CD4-positive, alpha-beta T cell treated with Interleukin-10 for 1 hour (primary cell): Measurements from ENCODE around the gene EIF3J.
"Not testable (repeated sequence)": the region's sequence is repeated elsewhere in the genome, so short reads cannot be mapped to it uniquely, and the experiment has no call there.

ENCODE experiments used
- DNase-seq: peaks from one replicate; pipeline ENCODE4 v3.0.0-alpha.2; 2020

EIF3J gene

GRCh38 chr15:44544745-44545144, 7.8 kb downstream of the EIF3J start:
- not testable (repeated sequence) for DNase-seq

GRCh38 chr15:44545913-44546802, 9.2 kb downstream of the EIF3J start:
- DNase-seq: peak; percentile 41

DNA sequence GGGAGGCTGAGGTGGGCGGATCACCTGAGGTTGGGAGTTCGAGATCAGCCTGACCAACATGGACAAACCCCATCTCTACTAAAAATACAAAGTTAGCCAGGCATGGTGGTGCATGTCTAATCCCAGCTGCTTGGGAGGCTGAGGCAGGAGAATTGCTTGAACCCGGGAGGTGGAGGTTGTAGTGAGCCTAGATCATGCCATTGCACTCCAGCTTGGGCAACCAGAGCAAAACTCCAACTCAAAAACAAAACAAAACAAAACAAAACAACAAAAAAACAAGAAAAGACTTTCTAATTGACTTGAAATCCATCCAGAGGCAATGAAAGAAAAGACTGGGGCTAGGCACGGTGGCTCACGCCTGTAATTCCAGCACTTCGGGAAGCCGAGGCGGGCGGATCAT, 12.2 kb downstream of the EIF3J start:
- not testable (repeated sequence) for DNase-seq

DNA sequence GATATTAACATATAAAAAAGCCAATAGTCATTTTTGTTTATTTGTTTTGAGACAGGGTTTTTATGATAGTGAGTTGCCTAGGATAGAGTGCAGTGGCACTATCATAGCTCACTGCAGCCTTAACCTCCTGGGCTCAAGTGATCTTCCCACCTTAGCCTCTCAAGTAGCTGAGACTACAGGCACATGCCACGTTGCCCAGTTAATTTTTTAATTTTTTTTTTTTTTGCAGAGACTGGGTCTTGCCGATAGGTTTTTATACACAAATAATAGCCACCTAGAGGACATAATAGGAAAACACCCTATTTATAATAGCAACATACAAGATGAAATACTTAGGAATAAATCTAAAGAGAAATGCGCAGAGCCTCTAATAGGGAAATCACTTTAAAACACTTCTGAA, 13.3 kb downstream of the EIF3J start:
- DNase-seq: peak; percentile 19

- no peak for DNase-seq
Measured at GRCh38 chr15:44550734-44551133, 13.8 kb downstream of the EIF3J start.

DNA sequence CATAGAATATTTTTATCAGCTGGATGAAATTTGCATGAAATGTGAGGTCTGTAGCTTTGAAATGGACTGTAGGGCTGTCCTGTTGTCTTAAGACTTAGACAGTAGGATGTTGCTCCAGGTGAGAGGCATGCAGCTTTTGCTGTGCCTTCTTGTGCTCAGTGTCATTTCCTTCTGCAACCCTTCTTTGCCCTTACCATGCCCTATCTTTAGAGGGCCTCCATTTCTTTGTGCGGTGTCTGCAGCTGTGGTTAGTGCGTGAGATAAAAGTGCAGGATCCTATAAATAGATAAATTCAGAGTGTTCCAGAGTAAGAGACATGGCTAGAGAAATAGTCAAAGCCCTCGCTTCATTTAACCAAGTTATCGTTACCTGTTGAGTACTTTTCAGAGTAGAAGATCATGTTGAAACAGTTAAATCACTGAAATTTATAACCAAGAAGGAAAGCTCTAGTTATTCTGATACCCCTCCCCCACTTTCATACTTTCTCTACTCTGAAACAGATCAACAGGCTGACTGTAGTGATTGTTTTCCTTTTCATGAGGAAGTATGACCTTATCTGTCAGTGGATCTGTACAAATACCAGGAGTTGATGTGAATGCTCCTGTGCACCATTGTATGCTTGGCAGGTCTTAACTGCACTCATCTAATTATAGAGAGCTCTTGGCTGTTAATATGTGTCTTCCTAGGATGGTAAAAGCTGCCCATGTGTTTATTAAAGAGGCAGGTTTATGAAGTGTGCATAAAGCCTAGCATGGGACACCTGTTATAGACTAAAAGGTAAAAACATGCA, 18.2 kb downstream of the EIF3J start:
- DNase-seq: no peak

DNA sequence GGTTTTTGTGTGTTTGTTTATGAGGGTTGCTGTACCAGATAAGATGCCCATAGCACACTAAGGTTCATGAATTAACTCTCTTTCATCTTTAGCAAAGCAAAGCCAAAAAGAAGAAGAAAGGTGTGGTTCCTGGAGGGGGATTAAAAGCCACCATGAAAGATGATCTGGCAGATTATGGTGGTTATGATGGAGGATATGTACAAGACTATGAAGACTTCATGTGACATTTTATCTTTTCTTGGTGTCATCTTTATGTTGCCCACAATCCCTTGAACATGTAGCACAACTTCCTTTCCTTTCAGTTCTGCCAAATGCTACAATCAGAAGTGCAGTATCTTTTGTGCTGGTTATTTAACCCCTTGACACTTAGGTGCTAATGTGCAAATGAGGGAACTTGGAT, 24.0 kb downstream of the EIF3J start:
- peak; percentile 14 for DNase-seq

GRCh38 chr15:44565387-44566154, 28.6 kb downstream of the EIF3J start:
- no peak for DNase-seq

- DNase-seq: no peak
Measured at GRCh38 chr15:44566155-44566540, 29.2 kb downstream of the EIF3J start.

GRCh38 chr15:44568338-44568737, 31.4 kb downstream of the EIF3J start:
- no peak for DNase-seq

- no peak for DNase-seq
Measured at GRCh38 chr15:44569316-44569715, 32.4 kb downstream of the EIF3J start.

DNA sequence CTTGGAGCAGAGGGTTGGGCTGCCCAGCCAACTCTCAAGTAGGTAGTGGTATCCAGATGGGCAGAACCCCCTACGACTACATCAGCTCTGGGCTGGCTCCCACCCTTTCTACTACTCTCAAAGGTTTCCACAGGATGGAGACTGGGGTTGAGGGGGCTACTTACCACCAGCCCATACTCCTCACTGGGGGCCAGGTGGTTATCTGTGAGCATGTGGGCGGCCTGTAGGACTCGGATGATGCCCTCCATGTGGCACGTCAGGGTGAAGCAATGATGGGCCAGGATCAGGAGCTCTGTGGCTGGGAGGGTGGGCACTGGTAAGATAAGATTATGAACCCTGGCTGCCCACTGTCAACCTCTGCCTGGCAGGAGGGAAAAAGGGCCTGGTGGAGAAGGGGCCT, 33.4 kb downstream of the EIF3J start:
- no peak for DNase-seq

DNA sequence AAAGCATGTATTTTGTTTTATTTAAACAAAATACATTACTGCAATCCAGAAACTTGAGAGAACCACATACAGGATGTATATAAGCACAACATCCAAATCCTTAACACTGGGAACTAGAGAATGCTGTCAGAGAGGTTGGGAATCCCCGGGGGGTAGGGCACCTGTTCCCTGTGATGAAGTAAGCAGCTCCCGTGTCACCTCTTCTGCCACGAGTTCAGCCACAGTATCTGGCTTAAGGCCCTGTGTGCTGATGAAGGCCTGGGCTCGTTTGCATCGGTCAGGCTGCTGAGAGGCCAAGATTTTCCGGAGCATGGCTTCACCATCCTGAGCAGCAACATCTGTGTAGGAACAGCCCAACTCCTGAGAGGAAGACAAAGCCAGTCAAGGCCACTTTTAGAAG, 36.4 kb downstream of the EIF3J start:
- no peak for DNase-seq

GRCh38 chr15:44574734-44575133, 37.8 kb downstream of the EIF3J start:
- no peak for DNase-seq

DNA sequence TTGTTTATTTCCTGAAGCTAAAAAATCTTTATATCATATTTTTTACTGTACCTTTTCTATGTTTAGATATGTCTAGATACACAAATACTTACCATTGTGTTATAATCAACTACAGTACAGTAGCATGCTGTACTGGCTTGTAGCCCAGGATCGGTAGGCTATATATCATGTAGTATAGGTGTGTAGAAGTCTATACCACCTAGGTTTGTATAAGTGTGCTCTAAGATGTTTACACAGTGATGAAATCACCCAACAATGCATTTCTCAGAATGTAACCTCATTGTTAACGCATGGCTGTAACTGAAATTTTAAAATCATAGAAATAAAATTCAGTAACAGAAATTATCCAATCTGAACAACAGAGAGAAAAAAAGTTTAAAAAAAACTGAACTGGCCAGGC, 43.2 kb downstream of the EIF3J start:
- DNase-seq: no peak

DNA sequence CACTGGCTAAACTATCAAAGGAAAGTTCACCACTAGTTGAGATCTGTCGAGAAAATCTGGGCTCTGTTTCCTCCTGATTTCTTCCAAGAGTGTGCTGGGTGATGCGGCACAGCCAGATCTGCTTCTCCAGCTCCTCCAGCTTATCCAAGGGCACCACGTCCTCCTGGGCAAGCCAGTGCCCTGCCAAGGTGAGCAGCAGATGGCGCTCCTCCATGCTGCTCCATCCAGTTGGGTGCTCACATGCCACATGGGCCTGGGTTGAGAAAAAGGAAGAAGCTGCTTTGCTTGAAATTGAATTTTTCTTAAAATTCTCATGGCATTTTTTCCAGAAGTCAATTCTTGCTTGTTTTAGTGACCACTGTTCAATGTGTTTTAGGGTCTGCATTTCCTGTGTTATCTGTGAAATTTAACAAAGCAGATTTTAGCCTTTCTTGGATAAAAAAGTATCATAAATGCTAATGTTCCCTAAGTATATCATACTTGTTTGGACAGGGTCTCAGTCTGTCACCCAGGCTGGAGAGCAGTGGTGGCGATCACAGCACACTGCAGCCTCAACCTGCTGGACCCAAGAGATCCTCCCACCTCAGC, 47.3 kb downstream of the EIF3J start:
- DNase-seq: peak; percentile 66

DNA sequence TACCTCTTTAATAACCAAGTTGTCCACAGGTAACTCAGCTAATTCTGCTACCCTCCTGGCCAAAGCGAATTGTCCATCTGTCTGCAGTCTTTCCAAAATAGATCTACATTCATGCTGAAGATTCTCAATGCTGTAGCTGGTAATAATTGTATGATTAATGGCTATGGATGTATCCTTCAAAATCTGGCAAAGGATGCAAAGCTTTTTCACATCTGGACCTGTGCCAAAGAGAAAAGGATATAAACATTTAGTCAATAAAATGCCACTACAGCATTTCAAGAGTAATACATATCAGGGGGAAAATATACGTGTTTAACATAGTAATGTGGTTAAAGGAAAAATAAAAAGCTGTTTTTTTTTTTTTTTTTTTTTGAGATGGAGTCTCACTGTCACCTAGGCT, 48.7 kb downstream of the EIF3J start:
- no peak for DNase-seq

DNA sequence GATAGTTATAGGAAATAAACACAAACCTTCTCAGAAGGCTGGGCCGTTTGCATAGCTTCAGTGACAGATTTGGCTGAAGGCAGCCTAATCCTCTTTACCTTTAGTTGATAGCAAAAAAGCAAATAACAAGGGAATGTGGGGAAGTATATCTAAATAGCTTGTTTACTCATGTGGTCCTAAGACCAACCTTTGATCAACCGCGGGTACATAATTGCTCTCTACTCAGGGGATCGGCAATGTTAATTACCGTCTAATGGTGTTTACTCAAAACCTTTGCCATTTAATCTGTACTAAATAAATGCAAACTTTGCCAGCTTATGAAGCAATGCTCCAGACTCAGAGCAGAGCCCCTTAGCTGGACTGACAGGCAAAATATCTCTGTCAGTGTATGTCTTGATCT, 51.6 kb downstream of the EIF3J start:
- no peak for DNase-seq

- DNase-seq: no peak
Measured at GRCh38 chr15:44591326-44591725, 54.4 kb downstream of the EIF3J start.

- peak; percentile 73 for DNase-seq
Measured at GRCh38 chr15:44593042-44593736, 56.2 kb downstream of the EIF3J start.

DNA sequence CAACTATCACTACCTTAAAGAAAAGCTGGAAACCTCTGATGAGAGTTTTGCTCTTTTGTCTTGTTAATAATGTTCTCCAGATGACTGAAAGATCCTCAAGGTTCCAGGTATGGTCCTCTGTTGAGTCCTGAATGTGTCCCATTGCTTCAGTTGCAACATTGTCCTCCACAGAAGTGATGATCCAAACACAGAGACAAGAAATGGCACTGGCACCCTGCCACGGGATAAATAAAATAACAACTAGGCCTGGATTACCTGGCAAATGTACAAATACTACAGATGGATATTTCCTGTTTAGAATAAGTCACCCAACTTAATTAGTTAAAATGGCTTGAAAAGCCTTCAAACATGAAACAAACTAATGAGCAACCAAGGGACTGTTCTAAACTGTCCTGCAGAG, 58.3 kb downstream of the EIF3J start:
- no peak for DNase-seq
